ENCODE results near the gene BABAM2. TPM values are rescaled to one million over a fixed set of nuclear protein-coding genes. Genes with fewer than 3 reads are reported as not detected.
"Not testable (repeated sequence)": the region's sequence is repeated elsewhere in the genome, so short reads cannot be mapped to it uniquely, and the experiment has no call there.

BABAM2 gene
- polyA plus RNA-seq, 1 experiment: 32.6 TPM

GRCh38 chr2:28332696-28333095, 442.2 kb downstream of the BABAM2 start:
- Histone ChIP-seq H3K36me3 (ENCODE audit: control insufficient read depth, insufficient read depth, low read length) (no peaks in the 10 kb centered on the region), H3K27me3 (ENCODE audit: control insufficient read depth, insufficient read depth, low read length) (no peaks in the 10 kb centered on the region), H3K4me3 (ENCODE audit: low read depth, low read length) (no peak overlapping the region)
- ChIA-PET CTCF (no interaction called here), POLR2A (no interaction called here)
- no peak for DNase-seq (ENCODE audit: low read depth)
- no peak for TF ChIP-seq CTCF (IDR thresholded peaks at IDR 0.05; ENCODE audit: insufficient read depth, low read depth, low read length)

GRCh38 chr2:28333606-28334526, 443.3 kb downstream of the BABAM2 start:
- no peaks in the 10 kb centered on the region for H3K36me3 ChIP-seq (ENCODE audit: control insufficient read depth, insufficient read depth, low read length)
- ChIA-PET POLR2A (no interaction called here), CTCF (interaction anchor here (0.9 to 1.3 kb wide), 3 partner anchors 10 to 630 kb away, joined by 4 to 5 read pairs (median 4); no protein-coding TSS in a partner anchor)
- DNase-seq (ENCODE audit: low read depth): no peak
- no peak overlapping the region for H3K4me3 ChIP-seq (ENCODE audit: low read depth, low read length)
- H3K27me3 ChIP-seq (ENCODE audit: control insufficient read depth, insufficient read depth, low read length): no peaks in the 10 kb centered on the region
- TF ChIP-seq CTCF (IDR thresholded peaks at IDR 0.05; ENCODE audit: insufficient read depth, low read depth, low read length): no peak

GRCh38 chr2:28334527-28334894, 444.0 kb downstream of the BABAM2 start:
- ChIA-PET CTCF (interaction anchor here (0.9 to 1.3 kb wide), 2 partner anchors 114 to 631 kb away, joined by 4 read pairs; no protein-coding TSS in a partner anchor), POLR2A (no interaction called here)
- Histone ChIP-seq H3K27me3 (ENCODE audit: control insufficient read depth, insufficient read depth, low read length) (no peaks in the 10 kb centered on the region), H3K36me3 (ENCODE audit: control insufficient read depth, insufficient read depth, low read length) (no peaks in the 10 kb centered on the region), H3K4me3 (ENCODE audit: low read depth, low read length) (no peak overlapping the region)
- TF ChIP-seq CTCF (IDR thresholded peaks at IDR 0.05; ENCODE audit: insufficient read depth, low read depth, low read length): no peak
- DNase-seq (ENCODE audit: low read depth): no peak

- H3K36me3 ChIP-seq (ENCODE audit: control insufficient read depth, insufficient read depth, low read length); POLR2A ChIA-PET; CTCF ChIA-PET; DNase-seq (ENCODE audit: low read depth); H3K4me3 ChIP-seq (ENCODE audit: low read depth, low read length); H3K27me3 ChIP-seq (ENCODE audit: control insufficient read depth, insufficient read depth, low read length): not testable (repeated sequence)
Measured at GRCh38 chr2:28335265-28335664, 444.7 kb downstream of the BABAM2 start.

GRCh38 chr2:28335666-28336065, 445.1 kb downstream of the BABAM2 start:
- no peaks in the 10 kb centered on the region for H3K36me3 ChIP-seq (ENCODE audit: control insufficient read depth, insufficient read depth, low read length)
- no peak overlapping the region for H3K4me3 ChIP-seq (ENCODE audit: low read depth, low read length)
- CTCF ChIA-PET: no interaction called here
- H3K27me3 ChIP-seq (ENCODE audit: control insufficient read depth, insufficient read depth, low read length): no peaks in the 10 kb centered on the region
- POLR2A ChIA-PET: no interaction called here
- no peak for DNase-seq (ENCODE audit: low read depth)
- TF ChIP-seq CTCF (IDR thresholded peaks at IDR 0.05; ENCODE audit: insufficient read depth, low read depth, low read length): no peak

Measured in BJ (cell line).